PC-3 (cell line): ENCODE results near the gene STAT5B. TPM values are rescaled to one million over a fixed set of nuclear protein-coding genes. Genes with fewer than 3 reads are reported as not detected.
"Not testable (repeated sequence)": the region's sequence is repeated elsewhere in the genome, so short reads cannot be mapped to it uniquely, and the experiment has no call there.

Experiments used
- ATAC-seq: fragments of 200-7000 bp; cut with Tn5 transposase; 2 replicates; pipeline ENCODE4 v1.9.1; 2020; ENCODE audit warnings: mild to moderate bottlenecking, moderate library complexity
- BruUV-seq: library from RNA; stranded (reverse); fragments of 400-500 nt; replicated peaks from 2 replicates; lab custom pipeline; 2021; lab: Mats Ljungman, UMichigan
- CTCF ChIA-PET: fragments of 300-600 bp; sonication (Branson Sonifier 250); formaldehyde crosslinking; loops from one replicate; lab custom pipeline; 2022; ENCODE audit warnings: antibody characterized with exemption; lab: Charles Lee
- POLR2A ChIA-PET: fragments of 300-600 bp; sonication (Branson Sonifier 250); formaldehyde crosslinking; loops from one replicate; lab custom pipeline; 2022; ENCODE audit warnings: antibody characterized with exemption; ENCODE audit not compliant: unreplicated experiment; lab: Charles Lee
- DNase-seq: peaks from one replicate; pipeline ENCODE4 v3.0.0-alpha.2; 2015
- H2AFZ ChIP-seq: fragments of 300-600 bp; sonication (generic); 2 replicates; pipeline ENCODE4 v1.6.0; 2016; ENCODE audit warnings: antibody characterized with exemption, low read length
- H3F3A ChIP-seq: fragments of 300-600 bp; sonication (generic); one replicate; pipeline ENCODE4 v1.6.0; 2017; ENCODE audit warnings: antibody characterized with exemption, low read length, control low read depth, mild to moderate bottlenecking; ENCODE audit not compliant: unreplicated experiment
- H3K27ac ChIP-seq: fragments of 300-600 bp; sonication (generic); 2 replicates; pipeline ENCODE4 v1.5.1; 2016; ENCODE audit warnings: mild to moderate bottlenecking, low read length
- H3K27me3 ChIP-seq: fragments of 300-600 bp; sonication (generic); 2 replicates; pipeline ENCODE4 v1.6.1; 2016; ENCODE audit warnings: low read length, mixed read lengths
- H3K36me3 ChIP-seq: fragments of 300-600 bp; sonication (generic); 2 replicates; pipeline ENCODE4 v1.6.1; 2016; ENCODE audit warnings: low read depth, mixed run types, low read length, mixed read lengths
- H3K4me1 ChIP-seq: fragments of 300-600 bp; sonication (generic); 2 replicates; pipeline ENCODE4 v1.5.1; 2016; ENCODE audit warnings: low read length; ENCODE audit not compliant: insufficient read depth
- H3K4me2 ChIP-seq: fragments of 300-600 bp; sonication (generic); 2 replicates; pipeline ENCODE4 v1.6.0; 2016; ENCODE audit warnings: low read length
- H3K4me3 ChIP-seq: fragments of 300-600 bp; sonication (generic); 2 replicates; pipeline ENCODE4 v1.5.1; 2016; ENCODE audit warnings: mild to moderate bottlenecking, low read length, mixed read lengths
- H3K79me2 ChIP-seq: fragments of 300-600 bp; sonication (generic); 2 replicates; pipeline ENCODE4 v1.6.1; 2017; ENCODE audit warnings: low read length, mixed read lengths
- H3K9ac ChIP-seq: fragments of 300-600 bp; sonication (generic); 2 replicates; pipeline ENCODE4 v1.6.0; 2016; ENCODE audit warnings: mild to moderate bottlenecking, low read length
- H3K9me2 ChIP-seq: fragments of 300-600 bp; sonication (generic); replicated peaks from 2 replicates; pipeline ENCODE4 v1.6.1; 2016; ENCODE audit warnings: mixed run types, low read length, mixed read lengths
- H3K9me3 ChIP-seq: fragments of 300-600 bp; sonication (generic); 2 replicates; pipeline ENCODE4 v1.6.1; 2016; ENCODE audit warnings: low read length, mixed read lengths
- H4K20me1 ChIP-seq: fragments of 300-600 bp; sonication (generic); 2 replicates; pipeline ENCODE4 v1.6.1; 2016; ENCODE audit warnings: low read length, mixed read lengths
- CTCF ChIP-seq: fragments of 300-600 bp; sonication (generic); conservative IDR thresholded peaks from 2 replicates; pipeline ENCODE4 v1.5.1; 2017; ENCODE audit warnings: antibody characterized with exemption, low read depth, mild to moderate bottlenecking, low read length
- EZH2 ChIP-seq: fragments of 300-600 bp; sonication (generic); IDR thresholded peaks from one replicate; pipeline ENCODE4 v1.6.1; 2017; ENCODE audit warnings: antibody characterized with exemption, mild to moderate bottlenecking, low read length; ENCODE audit not compliant: unreplicated experiment
- EZH2phosphoT487 ChIP-seq: fragments of 300-600 bp; sonication (generic); IDR thresholded peaks from 2 replicates; pipeline ENCODE4 v1.6.1; 2018; ENCODE audit warnings: mild to moderate bottlenecking, antibody characterized with exemption, low read length, borderline replicate concordance
- intact Hi-C: fragments of 100-400 bp; cut with micrococcal nuclease; formaldehyde crosslinking; loops from 2 replicates; pipeline ENCODE4 v1.9.0; 2023
- total RNA-seq: library from RNA; depleted of rRNA; stranded (reverse); fragments of >200 nt; gene quantifications from 2 replicates; pipeline ENCODE4 v1.2.3, GENCODE V29; 2014

STAT5B gene
- total RNA-seq, 1 experiment from 2014 or later = not detected

GRCh38 chr17:42224651-42225050 lies 51.5 kb downstream of the STAT5B start:
- H4K20me1 ChIP-seq = no peaks in the 10 kb centered on the region
- H3K79me2 ChIP-seq = no peaks in the 10 kb centered on the region
- H3K27ac ChIP-seq = no peak overlapping the region
- ATAC-seq (no peak), DNase-seq (no peak)
- no peaks in the 10 kb centered on the region for H3K27me3 ChIP-seq
- H2AFZ ChIP-seq = no peak overlapping the region
- no peaks in the 10 kb centered on the region for H3K9me3 ChIP-seq
- intact Hi-C loops = no loop called here
- no peak overlapping the region for H3K4me2 ChIP-seq
- TF ChIP-seq EZH2 = no peak
- POLR2A ChIA-PET = no interaction called here
- H3F3A ChIP-seq = no peaks in the 10 kb centered on the region
- H3K4me1 ChIP-seq = no peaks in the 10 kb centered on the region
- no TSS peak for BruUV-seq
- H3K9me2 ChIP-seq = no peaks in the 10 kb centered on the region
- H3K36me3 ChIP-seq = no peaks in the 10 kb centered on the region
- no peak overlapping the region for H3K9ac ChIP-seq
- H3K4me3 ChIP-seq = no peak overlapping the region
- CTCF ChIA-PET = no interaction called here

- no peak for DNase-seq
- Histone ChIP-seq H3K4me2 (no peak overlapping the region), H3K36me3 (no peaks in the 10 kb centered on the region), H3K4me3 (no peak overlapping the region), H3K4me1 (no peaks in the 10 kb centered on the region), H3K79me2 (no peaks in the 10 kb centered on the region), H3K9ac (no peak overlapping the region), H3F3A (no peaks in the 10 kb centered on the region), H4K20me1 (no peaks in the 10 kb centered on the region), H2AFZ (no peak overlapping the region), H3K27me3 (no peaks in the 10 kb centered on the region), H3K9me2 (no peaks in the 10 kb centered on the region), H3K27ac (no peak overlapping the region), H3K9me3 (no peaks in the 10 kb centered on the region)
- intact Hi-C loops = no loop called here
- TF ChIP-seq EZH2phosphoT487 (no peak), EZH2 (no peak), CTCF (no peak)
- BruUV-seq = no TSS peak
- POLR2A ChIA-PET = no interaction called here
- CTCF ChIA-PET = no interaction called here
- no peak for ATAC-seq
Observed at GRCh38 chr17:42221886-42222745, 54.1 kb downstream of the STAT5B start.

GRCh38 chr17:42219280-42219679 lies 56.9 kb downstream of the STAT5B start:
- ATAC-seq, BruUV-seq, H3K4me1 ChIP-seq, H2AFZ ChIP-seq, H3K36me3 ChIP-seq, H4K20me1 ChIP-seq, H3K9me2 ChIP-seq, intact Hi-C loops, H3K9me3 ChIP-seq, H3K27ac ChIP-seq, CTCF ChIA-PET, H3K4me2 ChIP-seq, H3K4me3 ChIP-seq, H3K79me2 ChIP-seq, H3K9ac ChIP-seq, POLR2A ChIA-PET, H3K27me3 ChIP-seq, DNase-seq, H3F3A ChIP-seq: not testable (repeated sequence)
